HG02759 (cell line): ENCODE results near the gene PRKD1.

Source experiments
- ATAC-seq: cut with Tn5 transposase; IDR thresholded peaks from one replicate; pipeline ENCODE4 v1.9.1; 2021; ENCODE audit warnings: mild to moderate bottlenecking, moderate library complexity; ENCODE audit not compliant: unreplicated experiment

The PRKD1 gene

GRCh38 chr14:29536886-29537511 lies 390.6 kb downstream of the PRKD1 start:
- no peak for ATAC-seq

GRCh38 chr14:29529418-29529817 lies 398.2 kb downstream of the PRKD1 start:
- no peak for ATAC-seq

DNA sequence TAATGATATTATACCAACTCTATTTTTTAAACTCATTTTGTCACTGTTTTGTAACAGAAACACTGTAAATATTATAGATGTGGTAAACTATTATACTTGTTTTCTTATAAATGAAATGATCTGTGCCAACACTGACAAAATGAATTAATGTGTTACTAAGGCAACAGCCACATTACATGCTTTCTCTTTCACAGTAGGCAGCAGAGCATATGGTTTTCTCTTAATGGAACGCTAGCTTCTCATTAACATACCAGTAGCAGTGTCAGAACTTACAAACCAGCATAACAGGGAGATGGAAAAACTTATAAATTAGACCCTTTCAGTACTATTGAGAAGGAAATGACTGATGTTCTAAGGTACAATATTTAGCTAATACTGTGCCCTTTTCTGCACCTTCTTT lies 398.8 kb downstream of the PRKD1 start:
- ATAC-seq: no peak

- ATAC-seq: no peak
Observed at GRCh38 chr14:29527286-29527685, 400.4 kb downstream of the PRKD1 start.
